Measurements from ENCODE around the gene CEP41.

Gene CEP41, protein sequence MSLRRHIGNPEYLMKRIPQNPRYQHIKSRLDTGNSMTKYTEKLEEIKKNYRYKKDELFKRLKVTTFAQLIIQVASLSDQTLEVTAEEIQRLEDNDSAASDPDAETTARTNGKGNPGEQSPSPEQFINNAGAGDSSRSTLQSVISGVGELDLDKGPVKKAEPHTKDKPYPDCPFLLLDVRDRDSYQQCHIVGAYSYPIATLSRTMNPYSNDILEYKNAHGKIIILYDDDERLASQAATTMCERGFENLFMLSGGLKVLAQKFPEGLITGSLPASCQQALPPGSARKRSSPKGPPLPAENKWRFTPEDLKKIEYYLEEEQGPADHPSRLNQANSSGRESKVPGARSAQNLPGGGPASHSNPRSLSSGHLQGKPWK

DNA sequence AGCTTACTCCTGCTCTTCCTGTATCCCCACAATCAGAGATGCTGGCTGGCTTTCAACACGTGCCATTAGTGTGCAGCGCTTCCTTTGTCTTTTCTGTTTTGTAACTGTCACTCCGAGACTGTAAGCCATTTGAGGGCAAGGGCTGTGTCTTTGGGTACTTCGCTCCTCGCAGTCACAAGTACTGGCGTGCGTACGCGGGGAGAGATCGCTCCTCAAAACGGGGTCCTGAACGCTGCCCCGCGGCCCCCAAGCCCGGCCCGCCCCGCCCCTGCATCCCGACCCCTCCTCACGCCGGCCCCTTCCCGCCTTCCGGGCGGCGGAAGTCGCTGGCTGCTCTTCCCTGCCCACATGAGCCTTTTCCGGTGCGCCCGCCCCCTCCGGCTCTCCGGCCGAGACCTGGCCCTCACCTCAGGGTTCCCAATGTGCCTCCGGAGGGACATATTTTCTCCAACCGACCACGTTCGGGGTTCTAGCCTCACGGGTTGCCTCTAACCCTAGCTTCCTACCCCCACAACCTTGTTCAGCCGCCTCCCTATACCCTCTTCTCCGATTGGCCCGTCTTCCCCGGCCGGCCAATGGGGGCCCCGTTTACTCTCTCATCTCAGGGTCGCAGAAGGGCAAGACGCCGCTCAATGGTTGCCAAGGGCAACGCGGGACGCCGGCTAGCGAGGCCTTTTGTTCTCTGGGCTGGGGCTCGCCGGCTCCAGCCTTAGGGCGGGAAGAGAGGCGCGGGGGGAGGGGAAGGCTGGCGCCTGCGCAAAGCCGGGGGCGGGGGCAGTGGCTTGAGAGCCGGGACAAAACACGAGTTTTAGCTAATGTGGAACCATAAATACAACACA is at the start of gene CEP41:
TSS of gene CEP41 (minus strand) at position 490 of the 839 bp plus-strand sequence. CDS start at position 440, 50 bp downstream.
- Histone ChIP-seq H3K9me3 (ENCODE audit: low read length) (no peaks in the 10 kb centered on the region), H3K27me3 (ENCODE audit: control insufficient read depth in 1 of 2, insufficient read depth in 2 of 2, low read length in 2 of 2) (no peaks in the 10 kb centered on the region), H3K36me3 (ENCODE audit: insufficient read depth, low read length) (no peaks in the 10 kb centered on the region), H3K9ac (ENCODE audit: low read length) (peak within 1 kb of the TSS; percentile 29), H3K4me1 (ENCODE audit: insufficient read depth, low read length) (peaks cover 14% of the 10 kb centered on the region), H3K27ac (ENCODE audit: low read depth, low read length) (peak within 1 kb of the TSS; percentile 89), H3K4me3 (ENCODE audit: low read depth in 1 of 2, low read length in 2 of 2) (peak within 1 kb of the TSS; percentile 82 to 88)

DNA sequence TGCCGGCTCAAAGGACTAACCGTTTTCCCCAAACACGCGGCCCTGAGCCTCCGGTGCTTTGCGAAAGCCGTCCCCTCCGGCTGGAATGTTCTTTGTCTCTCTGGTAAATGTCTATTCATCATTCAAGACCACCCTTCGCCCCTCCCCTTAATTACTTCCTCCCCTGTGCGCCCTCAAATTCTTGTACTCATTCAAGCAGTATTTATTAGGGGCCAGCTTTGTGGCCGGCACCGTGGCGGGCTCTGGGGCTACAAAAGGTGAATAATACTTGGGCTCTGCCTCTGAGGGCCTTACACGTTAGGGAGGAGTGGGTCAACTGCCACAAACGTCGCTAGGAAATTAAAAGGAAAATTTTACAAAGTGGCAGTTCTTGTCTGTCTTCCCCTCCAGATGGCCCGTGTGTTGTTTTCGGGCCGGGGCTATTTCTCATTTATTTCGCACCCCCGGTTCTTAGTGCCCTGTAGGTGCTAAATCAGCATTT is 49.5 kb upstream of the CEP41 start:
- no peak overlapping the region for H3K9ac ChIP-seq (ENCODE audit: low read length)
- peak overlapping the region; percentile 24 for H3K27ac ChIP-seq (ENCODE audit: low read depth, low read length)
- H3K27me3 ChIP-seq (ENCODE audit: control insufficient read depth in 1 of 2, insufficient read depth in 2 of 2, low read length in 2 of 2) = peaks cover 4 to 16% of the 10 kb centered on the region in 2 donors
- H3K9me3 ChIP-seq (ENCODE audit: low read length) = no peaks in the 10 kb centered on the region
- H3K4me3 ChIP-seq (ENCODE audit: low read depth in 1 of 2, low read length in 2 of 2) = peak overlapping the region; percentile 8 to 41
- no peaks in the 10 kb centered on the region for H3K36me3 ChIP-seq (ENCODE audit: insufficient read depth, low read length)
- H3K4me1 ChIP-seq (ENCODE audit: insufficient read depth, low read length) = peaks cover 19% of the 10 kb centered on the region

DNA sequence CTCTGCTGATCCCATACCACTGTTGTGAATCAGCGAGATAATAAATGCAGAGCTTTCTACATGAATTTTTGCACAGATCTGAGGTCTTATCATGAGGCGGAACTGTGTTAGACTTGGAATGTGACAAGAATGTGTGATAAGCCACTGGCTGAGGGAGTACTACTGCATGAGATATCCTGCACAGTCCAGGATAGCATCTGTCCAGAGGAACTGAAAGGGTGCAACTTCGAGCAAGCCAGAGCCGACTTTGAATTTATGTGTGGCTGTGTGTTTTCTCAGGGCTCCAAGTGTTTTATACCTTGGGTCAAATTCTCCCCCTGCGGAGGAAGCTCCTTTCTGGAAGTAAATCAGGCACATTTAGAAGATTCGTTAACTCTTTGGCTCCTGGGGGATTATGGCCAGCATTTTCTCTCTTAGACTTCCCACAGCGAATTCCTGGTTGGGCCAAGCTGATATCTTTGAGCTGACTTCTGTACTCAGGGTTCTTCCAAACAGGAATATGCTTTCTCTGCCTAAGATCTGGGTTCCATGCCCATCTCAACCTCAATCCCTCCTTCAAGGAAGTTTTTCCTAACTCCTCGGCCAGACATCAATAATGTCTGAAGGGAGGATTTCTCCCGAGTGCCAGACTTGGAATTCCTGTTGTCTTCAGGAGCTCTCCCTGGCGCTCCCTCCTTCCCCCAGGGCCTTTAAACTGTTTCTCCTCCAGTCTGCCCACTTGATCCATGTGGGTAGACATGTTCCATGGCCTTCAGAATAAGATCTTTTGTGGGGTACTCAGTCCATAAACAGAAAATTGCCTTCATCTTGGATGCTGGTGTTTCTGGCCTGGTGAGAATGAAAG is 48.5 kb upstream of the CEP41 start:
- Histone ChIP-seq H3K9me3 (ENCODE audit: low read length) (no peaks in the 10 kb centered on the region), H3K27me3 (ENCODE audit: control insufficient read depth in 1 of 2, insufficient read depth in 2 of 2, low read length in 2 of 2) (peaks cover 4 to 16% of the 10 kb centered on the region in 2 donors), H3K9ac (ENCODE audit: low read length) (no peak overlapping the region), H3K4me1 (ENCODE audit: insufficient read depth, low read length) (peaks cover 19% of the 10 kb centered on the region), H3K36me3 (ENCODE audit: insufficient read depth, low read length) (no peaks in the 10 kb centered on the region), H3K4me3 (ENCODE audit: low read depth in 1 of 2, low read length in 2 of 2) (peak overlapping the region in 1 of 2 donors; percentile 2), H3K27ac (ENCODE audit: low read depth, low read length) (no peak overlapping the region)

DNA sequence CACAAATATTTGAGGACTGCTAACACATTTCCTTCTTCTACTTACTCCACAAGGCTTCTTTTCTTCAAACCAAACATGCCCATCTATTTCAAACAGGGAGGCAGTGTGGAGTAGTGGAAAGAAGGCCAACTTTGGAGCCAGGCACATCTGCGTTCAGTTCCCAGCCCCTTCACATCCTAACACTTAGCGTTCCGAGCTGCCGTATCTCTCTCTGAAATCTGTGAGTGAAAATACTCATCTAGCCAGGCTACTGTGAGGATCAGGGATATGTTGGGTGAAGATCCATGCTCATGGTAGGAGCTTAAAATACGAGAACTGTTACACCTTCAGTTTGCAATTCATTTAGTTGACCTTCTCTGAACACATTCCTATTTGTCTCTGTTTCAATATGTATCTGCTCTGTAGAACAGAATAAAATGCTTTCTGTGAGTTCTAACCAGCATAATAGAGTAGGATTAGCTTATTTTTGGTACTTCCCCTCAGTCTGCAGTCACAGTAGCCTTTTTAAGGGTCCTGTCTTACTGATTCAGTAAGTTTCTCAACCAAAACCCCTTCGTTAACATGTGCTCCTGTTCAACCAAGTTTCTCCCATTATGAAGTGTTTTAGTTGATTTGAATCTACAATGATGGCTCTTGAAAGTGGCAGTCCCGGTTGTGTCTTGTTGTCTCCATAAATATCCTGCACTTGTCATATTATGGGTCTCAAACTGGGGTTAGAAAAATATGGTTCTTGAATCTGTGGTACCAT is 47.8 kb upstream of the CEP41 start:
- Histone ChIP-seq H3K27ac (ENCODE audit: low read depth, low read length) (no peak overlapping the region), H3K4me1 (ENCODE audit: insufficient read depth, low read length) (peaks cover 19% of the 10 kb centered on the region), H3K9ac (ENCODE audit: low read length) (no peak overlapping the region), H3K27me3 (ENCODE audit: control insufficient read depth in 1 of 2, insufficient read depth in 2 of 2, low read length in 2 of 2) (peaks cover 4 to 16% of the 10 kb centered on the region in 2 donors), H3K9me3 (ENCODE audit: low read length) (no peaks in the 10 kb centered on the region), H3K36me3 (ENCODE audit: insufficient read depth, low read length) (no peaks in the 10 kb centered on the region), H3K4me3 (ENCODE audit: low read depth in 1 of 2, low read length in 2 of 2) (peak overlapping the region in 1 of 2 donors; percentile 2)

DNA sequence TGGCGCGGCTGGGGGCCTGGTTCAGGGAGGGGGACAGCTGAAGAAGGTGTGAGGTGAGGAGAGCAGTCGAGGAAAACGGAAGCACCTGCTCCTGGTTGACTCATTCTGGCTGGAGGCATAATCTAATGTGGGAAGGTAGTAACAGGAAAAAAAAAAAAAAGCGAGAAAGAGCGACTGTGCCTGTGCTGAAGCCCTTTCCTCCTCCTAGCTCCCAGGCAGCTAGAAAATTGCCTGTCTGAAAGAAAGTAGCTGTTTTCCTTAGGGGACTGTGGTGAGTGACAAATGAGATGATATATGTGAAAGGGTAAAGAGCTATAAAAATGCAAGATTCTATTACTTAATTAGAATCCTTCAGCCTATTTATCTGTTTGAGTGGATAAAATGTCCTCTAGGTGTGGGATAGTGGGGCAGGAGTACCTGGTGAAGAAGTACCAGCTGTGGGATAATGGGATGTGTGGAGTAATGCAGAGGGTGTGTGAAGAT is 46.2 kb upstream of the CEP41 start:
- H3K4me3 ChIP-seq (ENCODE audit: low read depth in 1 of 2, low read length in 2 of 2) = peak overlapping the region in 1 of 2 donors; percentile 28
- H3K27me3 ChIP-seq (ENCODE audit: control insufficient read depth in 1 of 2, insufficient read depth in 2 of 2, low read length in 2 of 2) = peaks cover 4 to 16% of the 10 kb centered on the region in 2 donors
- H3K9me3 ChIP-seq (ENCODE audit: low read length) = no peaks in the 10 kb centered on the region
- no peaks in the 10 kb centered on the region for H3K36me3 ChIP-seq (ENCODE audit: insufficient read depth, low read length)
- no peak overlapping the region for H3K9ac ChIP-seq (ENCODE audit: low read length)
- H3K4me1 ChIP-seq (ENCODE audit: insufficient read depth, low read length) = peaks cover 23% of the 10 kb centered on the region
- no peak overlapping the region for H3K27ac ChIP-seq (ENCODE audit: low read depth, low read length)

DNA sequence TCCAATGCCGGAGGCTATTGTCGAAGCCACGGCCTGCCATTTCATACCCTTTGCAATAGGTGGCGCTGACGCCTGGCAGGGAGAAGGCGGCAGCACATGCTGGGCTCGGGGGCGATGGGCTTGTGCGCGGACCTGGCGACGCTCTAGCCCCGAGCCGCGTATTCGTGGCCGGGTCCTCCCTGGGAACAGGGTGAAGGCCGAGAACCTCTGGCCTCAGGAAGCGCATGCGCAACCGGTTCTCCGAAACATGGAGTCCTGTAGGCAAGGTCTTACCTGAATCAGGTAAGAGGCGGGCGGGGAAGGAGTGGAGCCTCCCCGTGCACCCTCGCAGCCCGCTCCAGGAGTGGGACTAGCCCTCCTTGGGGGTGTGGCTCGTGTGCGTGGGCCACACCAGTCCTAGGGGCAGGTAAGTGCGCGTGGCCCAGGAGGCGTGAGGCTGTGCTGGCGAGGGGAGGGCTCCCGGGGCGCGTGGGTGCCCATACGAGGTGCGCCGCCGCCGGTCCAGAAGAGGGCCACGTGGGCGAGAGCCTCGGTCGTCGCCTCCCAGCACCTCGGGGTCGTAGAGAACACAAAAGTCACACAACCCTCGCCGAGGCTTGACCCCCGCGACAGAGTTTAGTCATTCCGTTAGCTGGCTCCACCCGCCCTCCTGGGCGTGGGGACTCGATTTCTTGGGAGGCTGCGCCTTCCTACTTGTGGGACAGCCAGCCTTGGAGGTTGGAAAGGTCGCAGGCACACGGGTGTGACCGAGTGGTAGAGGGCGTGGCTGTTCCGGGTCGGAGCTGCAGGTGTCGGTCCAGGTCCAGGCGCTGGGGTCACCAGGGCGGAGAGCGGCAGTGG is 45.5 kb upstream of the CEP41 start:
- Histone ChIP-seq H3K9ac (ENCODE audit: low read length) (no peak overlapping the region), H3K27me3 (ENCODE audit: control insufficient read depth in 1 of 2, insufficient read depth in 2 of 2, low read length in 2 of 2) (peaks cover 4 to 11% of the 10 kb centered on the region in 2 donors), H3K9me3 (ENCODE audit: low read length) (no peaks in the 10 kb centered on the region), H3K4me1 (ENCODE audit: insufficient read depth, low read length) (peaks cover 28% of the 10 kb centered on the region), H3K27ac (ENCODE audit: low read depth, low read length) (no peak overlapping the region), H3K4me3 (ENCODE audit: low read depth in 1 of 2, low read length in 2 of 2) (peak overlapping the region; percentile 15 to 28), H3K36me3 (ENCODE audit: insufficient read depth, low read length) (no peaks in the 10 kb centered on the region)

DNA sequence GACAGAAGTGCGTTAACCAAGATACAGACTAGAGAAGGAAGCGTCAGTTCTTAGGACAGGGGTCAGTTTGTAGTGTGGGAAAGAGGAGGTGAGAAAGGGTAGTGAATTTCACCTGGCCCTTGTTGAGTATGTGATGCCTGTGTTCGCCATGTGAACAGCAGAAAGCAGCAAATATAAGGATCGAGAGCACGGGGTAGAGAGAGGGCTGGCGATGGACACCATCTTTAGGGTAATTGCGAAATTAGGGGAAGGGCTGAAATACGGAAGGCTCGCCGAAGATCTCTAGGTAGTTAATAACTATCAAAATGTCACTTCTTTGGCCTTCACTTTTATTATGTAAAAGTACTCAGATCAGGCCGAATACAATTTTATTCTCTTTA is 44.9 kb upstream of the CEP41 start:
- Histone ChIP-seq H3K27me3 (ENCODE audit: control insufficient read depth in 1 of 2, insufficient read depth in 2 of 2, low read length in 2 of 2) (peaks cover 4 to 9% of the 10 kb centered on the region in 2 donors), H3K4me1 (ENCODE audit: insufficient read depth, low read length) (peaks cover 28% of the 10 kb centered on the region), H3K4me3 (ENCODE audit: low read depth in 1 of 2, low read length in 2 of 2) (no peak overlapping the region), H3K27ac (ENCODE audit: low read depth, low read length) (no peak overlapping the region), H3K9ac (ENCODE audit: low read length) (no peak overlapping the region), H3K9me3 (ENCODE audit: low read length) (no peaks in the 10 kb centered on the region), H3K36me3 (ENCODE audit: insufficient read depth, low read length) (no peaks in the 10 kb centered on the region)

DNA sequence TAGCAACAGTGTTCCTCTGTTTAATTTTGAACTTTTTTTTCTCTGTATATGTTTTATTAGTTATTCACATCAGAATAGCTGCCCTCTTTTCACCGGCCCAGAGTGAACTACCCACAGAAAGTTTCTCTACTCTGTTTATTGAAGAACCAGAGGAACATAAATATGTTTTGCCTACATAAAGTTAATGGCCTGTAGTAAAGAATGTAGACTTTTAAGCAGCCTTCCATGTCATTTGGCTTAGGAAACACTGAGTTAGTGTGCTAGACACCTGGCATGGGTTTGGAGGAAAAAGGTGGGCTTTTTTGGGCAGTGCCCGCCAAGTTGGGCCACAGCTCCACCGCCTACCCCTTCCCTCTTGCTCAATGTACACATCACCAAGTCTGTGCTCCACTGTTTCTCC is 42.2 kb upstream of the CEP41 start:
- Histone ChIP-seq H3K27ac (ENCODE audit: low read depth, low read length) (no peak overlapping the region), H3K36me3 (ENCODE audit: insufficient read depth, low read length) (no peaks in the 10 kb centered on the region), H3K4me1 (ENCODE audit: insufficient read depth, low read length) (peaks cover 9% of the 10 kb centered on the region), H3K9ac (ENCODE audit: low read length) (no peak overlapping the region), H3K4me3 (ENCODE audit: low read depth in 1 of 2, low read length in 2 of 2) (no peak overlapping the region), H3K9me3 (ENCODE audit: low read length) (no peaks in the 10 kb centered on the region), H3K27me3 (ENCODE audit: control insufficient read depth in 1 of 2, insufficient read depth in 2 of 2, low read length in 2 of 2) (no peaks in the 10 kb centered on the region)

DNA sequence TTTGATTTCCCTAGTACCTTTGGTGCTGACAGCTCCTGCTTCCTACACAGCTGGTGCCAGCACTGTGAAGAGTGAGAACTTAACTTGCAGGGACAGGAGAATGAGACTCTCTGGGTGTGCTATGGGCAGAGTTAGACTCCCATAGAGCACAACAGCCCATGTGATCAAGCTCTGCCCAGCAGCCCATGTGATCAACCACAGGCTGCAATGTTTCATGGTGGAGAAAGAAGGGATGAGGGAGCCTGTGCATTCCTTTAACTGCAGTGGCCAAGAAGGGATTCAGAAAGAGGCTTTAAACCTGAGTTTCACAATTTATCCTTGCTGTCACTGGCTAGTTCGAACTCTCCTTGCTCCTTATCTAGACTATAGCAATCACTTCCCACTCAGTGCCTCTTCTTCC is 41.1 kb upstream of the CEP41 start:
- H3K9me3 ChIP-seq (ENCODE audit: low read length) = no peaks in the 10 kb centered on the region

More for the DNA sequence above, 41.1 kb upstream of the CEP41 start:
- Histone ChIP-seq H3K36me3 (ENCODE audit: insufficient read depth, low read length) (no peaks in the 10 kb centered on the region), H3K9ac (ENCODE audit: low read length) (no peak overlapping the region), H3K27me3 (ENCODE audit: control insufficient read depth in 1 of 2, insufficient read depth in 2 of 2, low read length in 2 of 2) (no peaks in the 10 kb centered on the region), H3K4me1 (ENCODE audit: insufficient read depth, low read length) (peaks cover 9% of the 10 kb centered on the region), H3K27ac (ENCODE audit: low read depth, low read length) (no peak overlapping the region), H3K4me3 (ENCODE audit: low read depth in 1 of 2, low read length in 2 of 2) (no peak overlapping the region)

Data from muscle layer of colon (tissue), 2 donors.